H1 (cell line): Measurements from ENCODE around the gene RUNX1.

Source experiments
- SAP30 ChIP-seq: fragments of 300-600 bp; sonication (generic); IDR thresholded peaks from 2 replicates; pipeline ENCODE4 v1.7.1; 2012; ENCODE audit warnings: low read length, moderate library complexity, mild to moderate bottlenecking, inconsistent platforms; ENCODE audit not compliant: insufficient read depth, insufficient replicate concordance
- TF ChIP-seq, protein P1 (sequence below), 3 experiments: IDR thresholded peaks; 1 replicate in 2 of 3; 2 replicates in 1 of 3; pipeline versions ENCODE4 v1.5.1 to v1.6.1; 2011; ENCODE audit warnings: low read length in 3 of 3, mild to moderate bottlenecking in 3 of 3, inconsistent platforms in 2 of 3, low read depth in 1 of 3, moderate library complexity in 1 of 3; ENCODE audit not compliant: insufficient read depth in 1 of 3; ENCODE audit errors: control extremely low read depth in 1 of 3

DNA sequence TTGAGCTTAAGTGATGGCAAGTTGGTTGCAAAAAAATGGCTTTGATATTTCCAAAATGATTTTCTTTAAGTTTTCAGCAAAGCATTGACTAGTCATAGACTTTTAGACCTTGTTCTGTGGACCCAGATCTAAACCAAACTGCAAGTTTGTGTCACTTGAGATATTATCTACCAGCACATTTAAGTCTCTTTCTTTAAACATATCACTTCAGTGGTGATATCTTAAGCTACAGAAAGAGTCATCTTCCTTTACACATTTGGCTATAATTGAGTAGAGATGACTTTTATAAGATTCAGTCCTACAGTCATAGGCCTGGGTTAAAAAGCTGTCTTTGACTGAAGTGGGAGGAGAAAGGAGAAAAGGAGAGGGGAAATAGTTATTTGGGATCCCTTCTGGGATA is 95.2 kb downstream of the RUNX1 start:
- TF ChIP-seq SAP30 = no peak
- TF ChIP-seq, protein P1, sequence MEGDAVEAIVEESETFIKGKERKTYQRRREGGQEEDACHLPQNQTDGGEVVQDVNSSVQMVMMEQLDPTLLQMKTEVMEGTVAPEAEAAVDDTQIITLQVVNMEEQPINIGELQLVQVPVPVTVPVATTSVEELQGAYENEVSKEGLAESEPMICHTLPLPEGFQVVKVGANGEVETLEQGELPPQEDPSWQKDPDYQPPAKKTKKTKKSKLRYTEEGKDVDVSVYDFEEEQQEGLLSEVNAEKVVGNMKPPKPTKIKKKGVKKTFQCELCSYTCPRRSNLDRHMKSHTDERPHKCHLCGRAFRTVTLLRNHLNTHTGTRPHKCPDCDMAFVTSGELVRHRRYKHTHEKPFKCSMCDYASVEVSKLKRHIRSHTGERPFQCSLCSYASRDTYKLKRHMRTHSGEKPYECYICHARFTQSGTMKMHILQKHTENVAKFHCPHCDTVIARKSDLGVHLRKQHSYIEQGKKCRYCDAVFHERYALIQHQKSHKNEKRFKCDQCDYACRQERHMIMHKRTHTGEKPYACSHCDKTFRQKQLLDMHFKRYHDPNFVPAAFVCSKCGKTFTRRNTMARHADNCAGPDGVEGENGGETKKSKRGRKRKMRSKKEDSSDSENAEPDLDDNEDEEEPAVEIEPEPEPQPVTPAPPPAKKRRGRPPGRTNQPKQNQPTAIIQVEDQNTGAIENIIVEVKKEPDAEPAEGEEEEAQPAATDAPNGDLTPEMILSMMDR (IDR thresholded peaks at IDR 0.05; ENCODE audit: control extremely low read depth in 1 of 3, insufficient read depth in 1 of 3, low read depth in 1 of 3, low read length in 3 of 3) = no peak
